ENCODE data around the gene ABAT. TPM values are rescaled to one million over a fixed set of nuclear protein-coding genes. Genes with fewer than 3 reads are reported as not detected.

The ABAT gene
- total and polyA plus RNA-seq, 10 of the 15 experiments (the other 5 are each of a cell fraction or from before 2014, with no cell fraction given): 1.0 to 10.6 (median 1.9) TPM

- Histone ChIP-seq H3K4me3 (no peak overlapping the region), H3K4me2 (ENCODE audit: control insufficient read depth, insufficient read depth) (no peak overlapping the region), H2AFZ (ENCODE audit: control insufficient read depth, low read depth, low read length) (no peak overlapping the region), H3K4me1 (ENCODE audit: control insufficient read depth, insufficient read depth, low read length) (no peaks in the 10 kb centered on the region), H3K27me3 (replicated peaks in 1 of 2; ENCODE audit: control insufficient read depth in 2 of 2, insufficient read depth in 2 of 2, low read length in 1 of 2) (no peaks in the 10 kb centered on the region), H3K27ac (ENCODE audit: control insufficient read depth, insufficient read depth) (no peak overlapping the region), H3K36me3 (ENCODE audit: control insufficient read depth in 2 of 2, insufficient read depth in 2 of 2, low read length in 1 of 2) (peaks cover 23 to 60% of the 10 kb centered on the region in 2 experiments), H3K79me2 (ENCODE audit: control insufficient read depth, insufficient read depth, low read length) (peaks cover 12% of the 10 kb centered on the region), H3K9me3 (replicated peaks; ENCODE audit: control insufficient read depth, insufficient read depth, low read length) (no peaks in the 10 kb centered on the region), H4K20me1 (ENCODE audit: control insufficient read depth, insufficient read depth) (no peaks in the 10 kb centered on the region), H3K9ac (ENCODE audit: control insufficient read depth, insufficient read depth, low read length) (no peak overlapping the region)
- ChIA-PET SMC1A (ENCODE audit: uncharacterized antibody, unreplicated experiment) (interaction anchor here (0.8 to 1.2 kb wide), 2 partner anchors 10 to 12 kb away, joined by 3 to 5 read pairs; no protein-coding TSS in a partner anchor), POLR2A (no interaction called here), RAD21 (ENCODE audit: unreplicated experiment) (no interaction called here), CTCF (no interaction called here)
- FAIRE-seq: no peak
- TF ChIP-seq IRF5 (IDR thresholded peaks at IDR 0.05; ENCODE audit: borderline replicate concordance): no peak
- TF ChIP-seq POLR2AphosphoS5 (IDR thresholded peaks at IDR 0.05; ENCODE audit: low read length): 0 out of 2 replicates have a peak, but pooled peaks have one; percentile 13
- no peak for TF ChIP-seq PAX5 (IDR thresholded peaks at IDR 0.05; ENCODE audit: borderline replicate concordance, low read depth, low read length)
- no peak for TF ChIP-seq CHD2 (IDR thresholded peaks at IDR 0.05; ENCODE audit: borderline replicate concordance, low read depth, low read length)
- no TSS peak for BruUV-seq (replicated peaks)
- no peak for DNase-seq (ENCODE audit: low read depth, low spot score)
- no peak for ATAC-seq
- intact Hi-C loops (cut with micrococcal nuclease; ENCODE audit: unreplicated experiment) (no loop called here), in situ Hi-C loops (cut with MboI) (no loop called here)
- WGBS (ENCODE audit: insufficient coverage, insufficient replicate concordance, low lambda C conversion rate, missing lambda C conversion rate): 98% methylated on average over 5 of the region's 5 CpGs
Observed at GRCh38 chr16:8807189-8807588, 132.8 kb downstream of the ABAT start.

GRCh38 chr16:8808009-8808408 is 133.6 kb downstream of the ABAT start:
- intact Hi-C loops (cut with micrococcal nuclease; ENCODE audit: unreplicated experiment): no loop called here
- DNase-seq (ENCODE audit: low read depth, low spot score) (no peak), FAIRE-seq (no peak), ATAC-seq (no peak)
- SMC1A ChIA-PET (ENCODE audit: uncharacterized antibody, unreplicated experiment): no interaction called here
- Histone ChIP-seq H4K20me1 (ENCODE audit: control insufficient read depth, insufficient read depth) (no peaks in the 10 kb centered on the region), H2AFZ (ENCODE audit: control insufficient read depth, low read depth, low read length) (no peak overlapping the region), H3K4me1 (ENCODE audit: control insufficient read depth, insufficient read depth, low read length) (no peaks in the 10 kb centered on the region), H3K9ac (ENCODE audit: control insufficient read depth, insufficient read depth, low read length) (no peak overlapping the region), H3K9me3 (replicated peaks; ENCODE audit: control insufficient read depth, insufficient read depth, low read length) (no peaks in the 10 kb centered on the region), H3K27me3 (replicated peaks in 1 of 2; ENCODE audit: control insufficient read depth in 2 of 2, insufficient read depth in 2 of 2, low read length in 1 of 2) (no peaks in the 10 kb centered on the region), H3K4me2 (ENCODE audit: control insufficient read depth, insufficient read depth) (no peak overlapping the region), H3K79me2 (ENCODE audit: control insufficient read depth, insufficient read depth, low read length) (peaks cover 7% of the 10 kb centered on the region), H3K27ac (ENCODE audit: control insufficient read depth, insufficient read depth) (no peak overlapping the region), H3K36me3 (ENCODE audit: control insufficient read depth in 2 of 2, insufficient read depth in 2 of 2, low read length in 1 of 2) (peaks cover 23 to 60% of the 10 kb centered on the region in 2 experiments), H3K4me3 (no peak overlapping the region)
- BruUV-seq (replicated peaks): no TSS peak
- CTCF ChIA-PET: no interaction called here
- in situ Hi-C loops (cut with MboI): no loop called here
- POLR2A ChIA-PET: interaction anchor here (1.2 kb wide), 1 partner anchor 11 kb away, joined by 3 read pairs; no protein-coding TSS in a partner anchor
- 100% methylated on average over 3 of the region's 3 CpGs for WGBS (ENCODE audit: insufficient coverage, insufficient replicate concordance, low lambda C conversion rate, missing lambda C conversion rate)
- RAD21 ChIA-PET (ENCODE audit: unreplicated experiment): no interaction called here
- TF ChIP-seq BCL3 (IDR thresholded peaks at IDR 0.05; ENCODE audit: borderline replicate concordance, insufficient read depth, low read depth, low read length, poor library complexity, severe bottlenecking): no peak
- TF ChIP-seq IRF4 (IDR thresholded peaks at IDR 0.05; ENCODE audit: low read depth, low read length): no peak
- no peak for TF ChIP-seq ASH2L (IDR thresholded peaks at IDR 0.05; ENCODE audit: borderline replicate concordance, low read depth)
- no peak for TF ChIP-seq JUND (IDR thresholded peaks at IDR 0.05; ENCODE audit: low read depth, low read length)
- no peak for TF ChIP-seq BRCA1 (IDR thresholded peaks at IDR 0.05; ENCODE audit: low read depth, low read length)
- no peak for TF ChIP-seq ETV6 (conservative IDR thresholded peaks at IDR 0.05 in 1 of 2, IDR thresholded peaks at IDR 0.05 in 1 of 2; ENCODE audit: borderline replicate concordance in 1 of 2, low read depth in 1 of 2)
- TF ChIP-seq SMAD5 (IDR thresholded peaks at IDR 0.05; ENCODE audit: low read depth): no peak
- TF ChIP-seq USF1 (IDR thresholded peaks at IDR 0.05; ENCODE audit: borderline replicate concordance, extremely low read length, insufficient read depth, low read depth, low read length): no peak

Measured in GM12878 (cell line).